IgD-negative memory B cell (primary cell): ENCODE results near the gene VPS33A. TPM values are rescaled to one million over a fixed set of nuclear protein-coding genes. Genes with fewer than 3 reads are reported as not detected.
A peak's percentile ranks its signal among the peaks of the same experiment; 100 is the strongest.

Experiments used
- H3K27ac Mint-ChIP-seq, 3 donors: one replicate each; pipeline ENCODE4 v1.8.0; 2020 to 2022; ENCODE audit warnings: mild to moderate bottlenecking in 3 of 3, mixed read lengths in 3 of 3, moderate library complexity in 1 of 3
- H3K27me3 Mint-ChIP-seq: one replicate; pipeline ENCODE4 v1.8.0; 2021; ENCODE audit warnings: mixed read lengths
- H3K36me3 Mint-ChIP-seq: one replicate; pipeline ENCODE4 v1.8.0; 2020; ENCODE audit warnings: mild to moderate bottlenecking, mixed read lengths
- H3K4me1 Mint-ChIP-seq, 3 donors: one replicate each; pipeline ENCODE4 v1.8.0; 2020 to 2022; ENCODE audit warnings: mixed read lengths in 3 of 3, mild to moderate bottlenecking in 1 of 3
- H3K4me3 Mint-ChIP-seq, 4 donors: one replicate each; pipeline ENCODE4 v1.8.0; 2020 to 2022; ENCODE audit warnings: mild to moderate bottlenecking in 4 of 4, mixed read lengths in 4 of 4, moderate library complexity in 3 of 4
- H3K9me3 Mint-ChIP-seq, 3 donors: one replicate each; pipeline ENCODE4 v1.8.0; 2020 to 2021; ENCODE audit warnings: mixed read lengths in 3 of 3, mild to moderate bottlenecking in 1 of 3
- polyA plus RNA-seq: library from polyadenylated mRNA; unstranded; fragments of 300-500 nt; fragmentation: Illumina TruSeq; gene quantifications from one replicate; pipeline ENCODE4 v1.2.3, GENCODE V29; 2021

The VPS33A gene
- polyA plus RNA-seq, 1 donor from 2014 or later, result 27.6 TPM

- Mint-ChIP-seq H3K9me3 (peaks cover under 1 to 3% (median 3%) of the 10 kb centered on the region in 3 donors), H3K27me3 (peaks cover 14% of the 10 kb centered on the region), H3K4me1 (peaks cover 0 to 2% (median 1%) of the 10 kb centered on the region in 3 donors), H3K36me3 (no peaks in the 10 kb centered on the region), H3K4me3 (no peak overlapping the region), H3K27ac (no peak overlapping the region)
Observed at GRCh38 chr12:122189626-122190475, 76.4 kb downstream of the VPS33A start.

GRCh38 chr12:122187466-122187865 lies 78.8 kb downstream of the VPS33A start:
- Mint-ChIP-seq H3K9me3 (no peaks in the 10 kb centered on the region), H3K4me1 (peaks cover 11 to 15% (median 13%) of the 10 kb centered on the region in 3 donors), H3K27ac (no peak overlapping the region), H3K27me3 (peaks cover 16% of the 10 kb centered on the region), H3K4me3 (no peak overlapping the region), H3K36me3 (no peaks in the 10 kb centered on the region)

DNA sequence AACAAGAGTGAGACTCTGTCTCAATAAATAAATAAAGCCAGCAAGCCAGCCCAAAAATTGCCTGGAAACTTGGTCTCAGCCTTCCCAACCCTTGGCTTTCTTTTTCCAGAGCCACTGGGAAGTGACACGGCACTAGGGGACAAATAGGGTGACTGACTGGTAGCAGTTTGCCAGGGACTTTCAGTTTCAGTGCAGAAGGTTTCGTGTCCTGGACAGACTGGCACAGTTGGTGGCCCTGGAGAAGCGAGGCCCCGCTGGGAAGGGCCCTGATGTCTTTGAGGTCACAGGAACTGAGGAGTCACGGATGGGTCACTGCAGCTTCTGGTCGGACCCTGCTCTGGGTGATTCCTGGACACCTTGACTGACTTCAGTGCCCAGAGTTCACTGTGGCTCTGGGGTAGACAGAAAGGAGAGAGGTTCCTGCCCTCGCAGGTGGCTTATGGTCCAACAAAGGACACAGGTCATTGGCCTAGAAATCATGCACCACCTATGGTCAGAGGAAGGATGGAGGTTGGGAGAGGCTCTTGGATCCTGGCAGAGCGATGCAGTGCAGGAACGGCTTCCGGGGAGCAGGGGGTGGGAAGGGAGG lies 80.7 kb downstream of the VPS33A start:
- Mint-ChIP-seq H3K9me3 (no peaks in the 10 kb centered on the region), H3K4me1 (peaks cover 11 to 15% (median 13%) of the 10 kb centered on the region in 3 donors), H3K4me3 (peak overlapping the region in 1 of 4 donors; percentile 50), H3K27ac (peak overlapping the region in 1 of 3 donors; percentile 96), H3K36me3 (no peaks in the 10 kb centered on the region), H3K27me3 (peaks cover 9% of the 10 kb centered on the region)

GRCh38 chr12:122185079-122185478 lies 81.2 kb downstream of the VPS33A start:
- Mint-ChIP-seq H3K27ac (peak overlapping the region in 1 of 3 donors; percentile 96), H3K4me1 (peaks cover 11 to 16% (median 13%) of the 10 kb centered on the region in 3 donors), H3K36me3 (no peaks in the 10 kb centered on the region), H3K27me3 (peaks cover 14% of the 10 kb centered on the region), H3K4me3 (peak overlapping the region in 3 of 4 donors; percentile 3 to 63 (median 50)), H3K9me3 (no peaks in the 10 kb centered on the region)

DNA sequence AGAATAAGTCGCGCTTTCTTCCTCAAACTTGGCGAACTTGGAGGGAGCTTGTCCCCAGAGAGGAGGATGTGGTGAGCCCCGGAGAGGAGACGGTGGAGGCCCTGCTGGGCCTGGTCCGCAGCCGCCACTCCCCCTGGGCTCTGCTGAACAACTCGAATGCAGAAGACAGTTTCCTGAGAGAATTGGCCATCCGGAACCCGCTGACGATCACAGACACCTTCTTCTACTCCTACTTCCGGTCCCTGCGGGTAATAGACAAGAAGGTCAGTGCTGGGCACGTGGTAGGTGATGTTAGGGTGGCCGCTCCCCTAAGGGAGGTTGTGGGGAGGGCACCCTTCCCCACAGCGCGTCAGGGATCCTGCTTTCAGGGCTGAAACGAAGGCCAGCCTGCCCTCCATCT lies 81.8 kb downstream of the VPS33A start:
- Mint-ChIP-seq H3K36me3 (no peaks in the 10 kb centered on the region), H3K4me3 (peak overlapping the region; percentile 50 to 87 (median 70)), H3K4me1 (peaks cover 11 to 20% (median 13%) of the 10 kb centered on the region in 3 donors), H3K9me3 (no peaks in the 10 kb centered on the region), H3K27ac (peak overlapping the region in 1 of 3 donors; percentile 96), H3K27me3 (peaks cover 14% of the 10 kb centered on the region)

DNA sequence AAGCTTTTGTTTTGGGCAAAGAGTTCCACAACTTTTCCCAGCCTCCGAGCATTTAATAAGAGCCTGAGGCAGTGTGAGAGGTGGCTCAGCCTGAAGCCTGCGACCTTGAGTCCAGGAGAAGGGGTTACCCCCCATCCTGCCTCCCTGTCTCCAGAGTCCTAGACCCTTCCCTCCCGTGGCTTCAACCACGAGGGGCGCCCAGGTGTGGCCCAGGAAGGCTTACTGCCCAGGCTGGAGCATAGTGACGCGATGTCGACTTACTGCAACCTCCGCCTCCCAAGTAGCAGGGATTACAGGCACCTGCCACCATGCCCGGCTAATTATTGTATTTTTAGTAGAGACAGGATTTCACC lies 82.7 kb downstream of the VPS33A start:
- Mint-ChIP-seq H3K27me3 (peaks cover 17% of the 10 kb centered on the region), H3K36me3 (no peaks in the 10 kb centered on the region), H3K4me3 (peak overlapping the region in 2 of 4 donors; percentile 81 to 87), H3K27ac (no peak overlapping the region), H3K9me3 (no peaks in the 10 kb centered on the region), H3K4me1 (peaks cover 11 to 20% (median 13%) of the 10 kb centered on the region in 3 donors)

GRCh38 chr12:122182887-122183587 lies 83.3 kb downstream of the VPS33A start, which contains the start of gene LRRC43:
Gene LRRC43 (plus strand): TSS chr12:122183123. CDS start chr12:122183145, 22 bp downstream.
- peaks cover 17% of the 10 kb centered on the region for H3K27me3 Mint-ChIP-seq
- H3K4me3 Mint-ChIP-seq, result peak within 1 kb of the TSS; percentile 70 to 92 (median 84)
- H3K9me3 Mint-ChIP-seq, result no peaks in the 10 kb centered on the region
- H3K36me3 Mint-ChIP-seq, result peaks cover 2% of the 10 kb centered on the region
- no peak within 1 kb of the TSS for H3K27ac Mint-ChIP-seq
- H3K4me1 Mint-ChIP-seq, result peaks cover 11 to 20% (median 13%) of the 10 kb centered on the region in 3 donors

Other genes with a start within 250 kb of the VPS33A start
- gene BCL7A, start 244.6 kb downstream of the VPS33A start, polyA plus RNA-seq, result 18.7 TPM
- gene MLXIP, start 187.7 kb downstream of the VPS33A start, polyA plus RNA-seq, result 17.5 TPM
- gene IL31, start 92.3 kb downstream of the VPS33A start, polyA plus RNA-seq, result not detected
- not detected for gene LRRC43, start 83.4 kb downstream of the VPS33A start, polyA plus RNA-seq
- 0.29 TPM for gene B3GNT4, start 62.8 kb downstream of the VPS33A start, polyA plus RNA-seq
- 51.0 TPM for gene DIABLO, start 40.4 kb downstream of the VPS33A start, polyA plus RNA-seq
- 26.8 TPM for gene CLIP1, start 156.2 kb upstream of the VPS33A start, polyA plus RNA-seq
- gene ZCCHC8, start 234.4 kb upstream of the VPS33A start, polyA plus RNA-seq, result 13.6 TPM